ENCODE measurements around the gene CNDP2. TPM values are rescaled to one million over a fixed set of nuclear protein-coding genes. Genes with fewer than 3 reads are reported as not detected.

CNDP2 gene
- total RNA-seq, 1 donor from 2014 or later, result 177 TPM

- no peak overlapping the region for H3K27ac Mint-ChIP-seq
- intact Hi-C loops (cut with micrococcal nuclease), result no loop called here
- H3K4me3 Mint-ChIP-seq, result peak overlapping the region; percentile 43
These were observed 38.3 kb upstream of the CNDP2 start for GRCh38 chr18:74457725-74458421.

GRCh38 chr18:74459889-74460288 is 36.3 kb upstream of the CNDP2 start:
- Mint-ChIP-seq H3K27me3 (peaks cover 54% of the 10 kb centered on the region), H3K36me3 (ENCODE audit: low read depth) (no peaks in the 10 kb centered on the region), H3K9me3 (no peaks in the 10 kb centered on the region), H3K27ac (no peak overlapping the region), H3K4me3 (no peak overlapping the region), H3K4me1 (no peaks in the 10 kb centered on the region)
- intact Hi-C loops (cut with micrococcal nuclease), result no loop called here
- DNase-seq, result no peak

More at GRCh38 chr18:74457725-74458421, 38.3 kb upstream of the CNDP2 start:
- DNase-seq, result no peak
- Mint-ChIP-seq H3K27me3 (peaks cover 65% of the 10 kb centered on the region), H3K9me3 (no peaks in the 10 kb centered on the region), H3K36me3 (ENCODE audit: low read depth) (no peaks in the 10 kb centered on the region), H3K4me1 (no peaks in the 10 kb centered on the region)

- intact Hi-C loops (cut with micrococcal nuclease), result no loop called here
These were observed 35.3 kb upstream of the CNDP2 start for GRCh38 chr18:74460825-74461224.

GRCh38 chr18:74463254-74463653 is 32.9 kb upstream of the CNDP2 start:
- Mint-ChIP-seq H3K36me3 (ENCODE audit: low read depth) (no peaks in the 10 kb centered on the region), H3K27ac (no peak overlapping the region), H3K4me1 (no peaks in the 10 kb centered on the region), H3K4me3 (no peak overlapping the region), H3K9me3 (no peaks in the 10 kb centered on the region), H3K27me3 (peaks cover 36% of the 10 kb centered on the region)
- no peak for DNase-seq
- intact Hi-C loops (cut with micrococcal nuclease), result no loop called here

More at GRCh38 chr18:74460825-74461224, 35.3 kb upstream of the CNDP2 start:
- Mint-ChIP-seq H3K27me3 (peaks cover 47% of the 10 kb centered on the region), H3K4me1 (no peaks in the 10 kb centered on the region), H3K9me3 (no peaks in the 10 kb centered on the region), H3K36me3 (ENCODE audit: low read depth) (no peaks in the 10 kb centered on the region), H3K4me3 (no peak overlapping the region), H3K27ac (no peak overlapping the region)
- no peak for DNase-seq

- H3K27ac Mint-ChIP-seq, result no peak overlapping the region
- no peaks in the 10 kb centered on the region for H3K9me3 Mint-ChIP-seq
- peaks cover 36% of the 10 kb centered on the region for H3K27me3 Mint-ChIP-seq
- H3K4me3 Mint-ChIP-seq, result no peak overlapping the region
- no peaks in the 10 kb centered on the region for H3K36me3 Mint-ChIP-seq (ENCODE audit: low read depth)
- intact Hi-C loops (cut with micrococcal nuclease), result no loop called here
- DNase-seq, result no peak
- no peaks in the 10 kb centered on the region for H3K4me1 Mint-ChIP-seq
These were observed 32.2 kb upstream of the CNDP2 start for GRCh38 chr18:74463983-74464382.

- H3K27me3 Mint-ChIP-seq, result peaks cover 32% of the 10 kb centered on the region
- intact Hi-C loops (cut with micrococcal nuclease), result no loop called here
- peaks cover 7% of the 10 kb centered on the region for H3K9me3 Mint-ChIP-seq
- no peaks in the 10 kb centered on the region for H3K4me1 Mint-ChIP-seq
- no peak overlapping the region for H3K27ac Mint-ChIP-seq
- no peaks in the 10 kb centered on the region for H3K36me3 Mint-ChIP-seq (ENCODE audit: low read depth)
- no peak overlapping the region for H3K4me3 Mint-ChIP-seq
- no peak for DNase-seq
These were observed 30.4 kb upstream of the CNDP2 start for GRCh38 chr18:74465775-74466174.

- H3K4me3 Mint-ChIP-seq, result no peak overlapping the region
- no peak overlapping the region for H3K27ac Mint-ChIP-seq
- H3K4me1 Mint-ChIP-seq, result no peaks in the 10 kb centered on the region
These were observed 27.6 kb upstream of the CNDP2 start for GRCh38 chr18:74468547-74469061.

GRCh38 chr18:74472312-74472711 is 23.9 kb upstream of the CNDP2 start:
- Mint-ChIP-seq H3K9me3 (peaks cover 7% of the 10 kb centered on the region), H3K4me3 (no peak overlapping the region), H3K36me3 (ENCODE audit: low read depth) (no peaks in the 10 kb centered on the region), H3K27me3 (peaks cover 20% of the 10 kb centered on the region), H3K27ac (no peak overlapping the region), H3K4me1 (no peaks in the 10 kb centered on the region)
- intact Hi-C loops (cut with micrococcal nuclease), result no loop called here
- DNase-seq, result no peak

More at GRCh38 chr18:74468547-74469061, 27.6 kb upstream of the CNDP2 start:
- Mint-ChIP-seq H3K36me3 (ENCODE audit: low read depth) (no peaks in the 10 kb centered on the region), H3K27me3 (peaks cover 29% of the 10 kb centered on the region), H3K9me3 (peaks cover 7% of the 10 kb centered on the region)
- DNase-seq, result no peak
- intact Hi-C loops (cut with micrococcal nuclease), result no loop called here

- intact Hi-C loops (cut with micrococcal nuclease), result no loop called here
- DNase-seq, result no peak
- Mint-ChIP-seq H3K27me3 (peaks cover 9% of the 10 kb centered on the region), H3K4me1 (peaks cover 4% of the 10 kb centered on the region), H3K27ac (no peak overlapping the region), H3K36me3 (ENCODE audit: low read depth) (no peaks in the 10 kb centered on the region), H3K9me3 (peaks cover 7% of the 10 kb centered on the region), H3K4me3 (no peak overlapping the region)
These were observed 22.1 kb upstream of the CNDP2 start for GRCh38 chr18:74473976-74474640.

- Mint-ChIP-seq H3K4me1 (peaks cover 4% of the 10 kb centered on the region), H3K36me3 (ENCODE audit: low read depth) (no peaks in the 10 kb centered on the region), H3K27ac (no peak overlapping the region), H3K9me3 (no peaks in the 10 kb centered on the region), H3K4me3 (no peak overlapping the region), H3K27me3 (peaks cover 2% of the 10 kb centered on the region)
- no peak for DNase-seq
- intact Hi-C loops (cut with micrococcal nuclease), result loop anchor here (5.0 kb wide), 1 partner anchor 84 kb away; no protein-coding TSS in a partner anchor
These were observed 20.0 kb upstream of the CNDP2 start for GRCh38 chr18:74476140-74476539.

- no peak for DNase-seq
- Mint-ChIP-seq H3K27me3 (peaks cover 3% of the 10 kb centered on the region), H3K4me1 (peaks cover 4% of the 10 kb centered on the region), H3K27ac (no peak overlapping the region), H3K4me3 (no peak overlapping the region), H3K36me3 (ENCODE audit: low read depth) (no peaks in the 10 kb centered on the region), H3K9me3 (no peaks in the 10 kb centered on the region)
- intact Hi-C loops (cut with micrococcal nuclease), result loop anchor here (5.0 kb wide), 1 partner anchor 85 kb away; no protein-coding TSS in a partner anchor
These were observed 18.4 kb upstream of the CNDP2 start for GRCh38 chr18:74477771-74478170.

- Mint-ChIP-seq H3K4me3 (no peak overlapping the region), H3K27me3 (peaks cover 5% of the 10 kb centered on the region), H3K4me1 (peaks cover 4% of the 10 kb centered on the region), H3K9me3 (no peaks in the 10 kb centered on the region), H3K36me3 (ENCODE audit: low read depth) (no peaks in the 10 kb centered on the region), H3K27ac (no peak overlapping the region)
- intact Hi-C loops (cut with micrococcal nuclease), result loop anchor here (5.0 kb wide), 1 partner anchor 86 kb away; no protein-coding TSS in a partner anchor
- DNase-seq, result no peak
These were observed 17.8 kb upstream of the CNDP2 start for GRCh38 chr18:74478316-74478715.

- intact Hi-C loops (cut with micrococcal nuclease), result loop anchor here (5.0 kb wide), 1 partner anchor 87 kb away; no protein-coding TSS in a partner anchor
- Mint-ChIP-seq H3K27me3 (peaks cover 5% of the 10 kb centered on the region), H3K4me3 (no peak overlapping the region), H3K27ac (no peak overlapping the region), H3K4me1 (peaks cover 4% of the 10 kb centered on the region), H3K36me3 (ENCODE audit: low read depth) (no peaks in the 10 kb centered on the region), H3K9me3 (no peaks in the 10 kb centered on the region)
- no peak for DNase-seq
These were observed 17.3 kb upstream of the CNDP2 start for GRCh38 chr18:74478880-74479279.

- Mint-ChIP-seq H3K36me3 (ENCODE audit: low read depth) (no peaks in the 10 kb centered on the region), H3K4me1 (peaks cover 6% of the 10 kb centered on the region), H3K4me3 (no peak overlapping the region), H3K27me3 (peaks cover 5% of the 10 kb centered on the region), H3K27ac (no peak overlapping the region), H3K9me3 (no peaks in the 10 kb centered on the region)
- intact Hi-C loops (cut with micrococcal nuclease), result loop anchor here (5.0 kb wide), 1 partner anchor 87 kb away; no protein-coding TSS in a partner anchor
- no peak for DNase-seq
These were observed 16.5 kb upstream of the CNDP2 start for GRCh38 chr18:74479486-74480148.
